WERI-Rb-1 (cell line): ENCODE measurements around the gene MAPK8IP3.

Experiments used
- DNase-seq: peaks from one replicate; pipeline ENCODE4 v3.0.0-alpha.2; 2020
- H3K27ac ChIP-seq: fragments of 250-450 bp; sonication (Bioruptor Pico); 2 replicates; pipeline ENCODE4 v1.5.1; 2020; ENCODE audit warnings: mild to moderate bottlenecking, moderate library complexity
- H3K27me3 ChIP-seq: fragments of 250-450 bp; sonication (Bioruptor Pico); 2 replicates; pipeline ENCODE4 v1.5.1; 2021; ENCODE audit warnings: mild to moderate bottlenecking, low read depth, moderate library complexity; ENCODE audit not compliant: insufficient read depth, severe bottlenecking
- H3K36me3 ChIP-seq: fragments of 250-450 bp; sonication (Bioruptor Pico); 2 replicates; pipeline ENCODE4 v1.5.1; 2020; ENCODE audit warnings: mild to moderate bottlenecking, moderate library complexity
- H3K4me3 ChIP-seq: 2 replicates; pipeline ENCODE4 v1.5.1; 2011; ENCODE audit warnings: low read depth, mild to moderate bottlenecking, control low read depth, low read length
- H3K9me3 ChIP-seq: fragments of 250-450 bp; sonication (Bioruptor Pico); 2 replicates; pipeline ENCODE4 v1.5.1; 2021; ENCODE audit warnings: mild to moderate bottlenecking, moderate library complexity; ENCODE audit not compliant: severe bottlenecking
- CTCF ChIP-seq: IDR thresholded peaks from 2 replicates; pipeline ENCODE4 v1.5.1; 2011; ENCODE audit warnings: low read depth, mild to moderate bottlenecking, control low read depth, inconsistent platforms, low read length

Gene MAPK8IP3

GRCh38 chr16:1819611-1820010 is 113.6 kb downstream of the MAPK8IP3 start:
- TF ChIP-seq CTCF, result no peak
- Histone ChIP-seq H3K27me3 (no peaks in the 10 kb centered on the region), H3K27ac (no peak overlapping the region), H3K4me3 (no peak overlapping the region), H3K36me3 (peaks cover 34% of the 10 kb centered on the region), H3K9me3 (no peaks in the 10 kb centered on the region)
- no peak for DNase-seq
